Measurements from ENCODE around the gene PSMA7.

Gene PSMA7

DNA sequence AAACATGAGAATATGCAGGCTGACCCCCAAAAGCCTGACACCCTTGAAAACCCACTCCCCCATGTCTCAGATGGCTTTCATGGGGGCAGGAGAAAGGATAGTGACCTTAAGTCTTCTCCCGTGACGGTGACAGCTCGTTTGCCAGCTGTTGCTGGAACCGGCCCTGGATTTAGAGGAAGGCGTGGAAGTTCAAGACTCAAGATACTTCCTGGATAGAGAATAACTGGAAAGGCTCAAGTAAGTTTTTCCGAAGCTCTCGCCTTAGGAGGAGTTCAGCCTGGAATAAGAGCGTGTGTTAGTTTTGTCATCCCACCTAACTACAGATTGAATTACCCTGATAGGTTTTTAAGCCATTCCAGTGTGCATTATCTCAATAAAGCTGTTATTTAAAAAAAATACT lies 28.1 kb upstream of the PSMA7 start:
- no peak for DNase-seq

DNA sequence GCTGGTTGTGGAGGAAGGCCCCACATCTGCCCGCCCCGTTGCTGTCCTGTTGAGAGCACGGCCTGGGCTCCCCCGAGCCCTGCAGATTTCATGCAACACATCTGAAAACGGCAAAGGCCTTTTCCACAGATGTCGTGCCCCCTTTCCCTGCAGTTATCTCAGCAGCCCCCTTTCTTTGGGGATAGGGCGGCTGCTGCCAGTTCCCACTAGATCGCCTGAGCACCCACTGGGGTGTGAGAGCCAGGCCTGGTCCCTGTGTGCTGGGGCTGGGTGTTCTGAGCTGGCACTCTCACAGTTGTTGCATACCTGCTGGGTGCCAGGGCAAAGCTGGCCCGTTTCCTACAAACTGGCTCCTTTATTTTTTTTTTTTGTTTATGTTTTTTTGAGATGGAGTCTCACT lies 27.3 kb upstream of the PSMA7 start:
- DNase-seq: no peak

DNA sequence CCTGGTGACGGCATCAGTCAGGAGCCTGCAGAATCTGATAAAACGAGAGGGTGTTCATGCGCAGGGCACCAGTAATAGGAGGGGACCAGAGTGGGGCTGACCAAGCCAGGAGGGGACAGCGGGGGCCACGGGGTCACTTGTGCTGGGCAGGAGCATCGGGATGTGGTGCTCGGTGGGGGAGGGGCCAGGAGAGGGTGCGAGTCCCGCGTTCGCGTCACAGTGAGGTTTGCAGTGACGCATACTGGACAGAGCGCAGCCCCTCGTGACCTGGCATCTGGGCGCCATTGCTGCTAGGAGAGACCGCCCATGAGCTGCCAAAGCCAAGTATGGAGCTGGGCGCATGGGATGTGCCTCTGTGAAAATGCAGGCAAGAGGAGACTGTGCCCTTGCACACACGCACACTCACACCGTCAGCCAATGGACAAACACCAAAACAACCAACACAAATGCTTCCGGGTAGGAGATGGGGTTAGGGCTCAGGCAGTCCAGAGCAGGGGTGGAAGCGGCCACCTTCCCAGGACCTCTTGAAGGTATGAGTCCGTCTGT lies 25.8 kb upstream of the PSMA7 start:
- no peak for DNase-seq

DNA sequence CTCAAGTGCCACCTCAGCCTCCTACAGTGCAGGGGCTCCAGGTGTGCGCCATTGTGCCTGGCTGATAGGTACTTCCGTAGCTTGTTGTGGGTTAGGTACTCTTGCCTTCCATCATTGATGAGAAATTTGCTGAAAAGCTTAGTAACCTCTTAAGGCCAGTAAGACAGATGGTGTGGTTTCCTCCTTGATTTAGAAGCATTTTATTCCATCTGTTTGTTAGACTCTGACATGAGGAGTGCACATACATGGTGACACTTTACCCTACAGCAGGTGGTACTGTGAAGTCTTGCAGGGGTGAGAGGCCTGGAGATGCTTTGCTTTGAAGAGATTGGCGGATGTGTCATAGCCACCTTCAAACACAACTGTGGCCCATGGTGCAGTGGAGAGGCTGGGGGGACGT lies 24.9 kb upstream of the PSMA7 start:
- DNase-seq: no peak

GRCh38 chr20:62167474-62167873 lies 24.3 kb upstream of the PSMA7 start:
- no peak for DNase-seq

- no peak for DNase-seq
These were observed 22.7 kb upstream of the PSMA7 start for GRCh38 chr20:62165762-62166399.

GRCh38 chr20:62164879-62165761 lies 21.9 kb upstream of the PSMA7 start:
- DNase-seq: no peak

DNA sequence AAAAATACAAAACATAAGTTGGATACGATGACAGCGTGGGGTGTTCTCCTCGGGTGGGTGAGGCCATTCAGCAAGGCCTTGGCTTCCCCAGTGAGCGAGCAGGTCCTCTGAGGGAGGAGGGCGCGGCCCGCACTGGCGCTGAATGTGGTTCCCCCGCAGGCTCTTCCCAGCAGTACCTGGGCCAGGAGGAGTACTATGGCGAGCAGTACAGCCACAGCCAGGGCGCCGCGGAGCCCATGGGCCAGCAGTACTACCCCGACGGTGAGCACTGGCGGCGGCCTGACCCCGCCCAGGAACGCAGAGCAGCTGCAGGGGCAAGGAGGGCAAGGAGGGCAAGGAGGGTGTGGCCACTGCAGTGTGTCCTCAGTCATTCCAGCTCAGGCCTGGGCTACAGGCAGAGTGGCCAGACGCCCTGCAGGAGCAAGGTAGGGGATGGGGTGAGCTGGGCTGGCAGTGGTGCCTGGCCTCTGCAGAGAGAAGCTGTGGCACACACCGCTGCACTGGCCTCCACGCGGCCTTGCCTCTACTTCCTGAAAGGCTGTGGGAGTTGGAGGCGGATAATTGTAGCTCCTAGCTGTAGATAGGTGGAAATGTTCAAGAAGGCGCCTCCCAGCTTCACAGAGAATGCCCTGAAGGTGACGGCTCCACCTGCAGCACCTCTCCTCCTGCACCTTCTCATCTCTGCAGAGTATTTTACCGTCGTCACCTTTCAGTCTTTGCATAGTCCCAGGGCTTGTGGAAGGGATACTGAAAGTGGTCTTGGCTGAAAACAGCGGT lies 21.0 kb upstream of the PSMA7 start:
- no peak for DNase-seq

DNA sequence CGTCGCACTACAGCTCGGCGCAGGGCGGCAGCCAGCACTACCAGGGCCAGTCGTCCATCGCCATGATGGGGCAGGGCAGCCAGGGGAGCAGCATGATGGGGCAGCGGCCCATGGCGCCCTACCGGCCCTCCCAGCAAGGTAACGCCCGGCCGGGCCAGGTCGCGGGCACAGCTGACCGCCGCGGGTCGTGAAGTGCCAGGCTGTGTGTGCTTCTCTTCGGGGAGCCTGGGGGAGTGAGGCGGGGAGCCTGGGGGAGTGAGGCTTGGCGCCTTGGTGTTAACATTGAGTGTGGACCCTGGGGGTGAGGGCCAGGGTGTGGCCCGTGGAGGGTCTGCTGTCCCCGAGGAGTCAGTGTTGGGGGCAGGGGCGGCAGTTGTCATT lies 20.3 kb upstream of the PSMA7 start:
- DNase-seq: no peak

DNA sequence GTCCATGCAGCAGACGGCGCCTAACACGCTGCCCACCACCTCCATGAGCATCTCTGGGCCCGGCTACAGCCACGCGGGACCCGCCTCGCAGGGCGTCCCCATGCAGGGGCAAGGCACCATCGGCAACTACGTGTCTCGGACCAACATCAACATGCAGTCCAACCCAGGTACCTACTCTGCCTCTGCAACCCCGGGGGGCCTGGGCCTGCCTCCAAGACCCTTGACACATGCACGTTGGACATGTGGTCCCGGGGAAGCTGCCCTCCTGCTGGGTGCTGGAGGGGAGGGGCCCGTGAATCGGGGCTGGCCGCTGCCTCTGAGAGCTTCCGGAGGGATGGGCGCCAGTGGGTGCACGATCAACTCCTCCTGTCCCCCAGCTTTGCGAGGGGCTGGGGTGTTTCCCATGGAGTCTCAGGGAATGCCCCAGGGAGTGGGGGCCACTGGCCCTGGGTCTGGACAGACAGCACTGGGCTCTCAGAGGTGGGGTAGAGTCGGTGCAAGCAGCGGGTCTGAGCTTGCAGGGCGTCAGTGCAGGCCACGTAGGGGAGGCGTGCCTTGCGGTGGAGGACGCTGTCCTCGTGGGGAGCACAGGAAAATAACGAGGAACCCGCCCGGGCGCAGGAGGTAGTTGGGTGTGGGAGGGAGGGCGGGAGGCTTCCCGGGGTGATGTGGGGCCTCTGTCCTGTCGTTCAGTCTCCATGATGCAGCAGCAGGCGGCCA lies 19.7 kb upstream of the PSMA7 start:
- no peak for DNase-seq

DNA sequence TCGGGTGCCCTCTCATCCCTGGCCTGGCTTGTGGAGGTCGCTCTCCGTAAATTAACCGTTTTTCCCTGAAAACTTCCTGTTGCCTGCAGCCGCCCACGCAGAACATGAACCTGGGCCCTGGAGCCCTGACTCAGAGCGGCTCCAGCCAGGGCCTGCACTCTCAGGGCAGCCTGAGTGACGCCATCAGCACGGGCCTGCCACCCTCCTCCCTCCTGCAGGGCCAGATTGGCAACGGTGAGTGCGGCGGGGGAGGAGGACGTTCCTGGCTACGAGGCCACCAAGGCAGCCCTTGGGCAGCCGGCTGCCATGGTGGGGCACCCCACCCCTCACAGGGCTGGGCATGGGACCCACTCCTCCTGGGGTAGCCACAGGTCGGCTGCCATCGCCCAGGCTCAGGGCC lies 18.2 kb upstream of the PSMA7 start:
- no peak for DNase-seq

DNA sequence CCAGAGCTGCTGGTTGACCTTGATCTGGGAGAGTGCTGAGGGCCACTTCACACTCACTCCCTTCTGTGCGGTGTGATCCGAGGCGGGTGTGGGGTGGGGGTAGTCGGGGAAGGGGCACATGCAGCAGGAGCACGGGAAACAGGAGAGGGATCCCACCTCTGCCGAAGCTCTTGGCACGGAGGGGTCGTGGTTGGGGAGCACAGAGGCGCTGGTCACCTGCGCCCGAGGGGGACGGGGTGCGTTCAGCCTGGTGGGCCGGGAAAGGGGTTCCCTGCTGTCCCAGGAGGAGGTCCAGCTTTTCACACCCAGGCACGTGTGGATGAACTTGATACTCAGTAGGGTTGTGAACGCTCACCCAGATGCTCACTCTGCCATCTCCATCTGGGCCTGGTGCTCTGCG lies 17.7 kb upstream of the PSMA7 start:
- DNase-seq: no peak

- DNase-seq: no peak
These were observed 17.1 kb upstream of the PSMA7 start for GRCh38 chr20:62160253-62160652.

DNA sequence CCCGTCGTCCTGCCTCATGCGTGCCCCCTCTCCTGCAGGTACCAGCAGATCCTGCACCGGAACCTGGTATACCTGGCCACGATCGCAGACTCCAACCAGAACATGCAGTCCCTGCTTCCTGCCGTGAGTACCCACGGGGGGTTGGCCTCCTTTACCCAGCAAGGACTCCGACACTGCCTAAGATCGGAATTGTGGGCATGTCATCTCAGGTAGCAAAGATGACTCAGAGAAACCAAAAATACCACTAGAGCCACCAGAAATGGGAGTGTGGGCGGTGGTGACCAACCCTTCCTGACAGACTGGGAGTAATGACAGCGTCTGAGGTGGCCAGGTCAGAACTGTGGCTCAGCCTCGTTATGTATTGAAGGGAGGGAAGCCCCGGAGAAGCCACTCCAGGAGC lies 16.6 kb upstream of the PSMA7 start:
- no peak for DNase-seq

DNA sequence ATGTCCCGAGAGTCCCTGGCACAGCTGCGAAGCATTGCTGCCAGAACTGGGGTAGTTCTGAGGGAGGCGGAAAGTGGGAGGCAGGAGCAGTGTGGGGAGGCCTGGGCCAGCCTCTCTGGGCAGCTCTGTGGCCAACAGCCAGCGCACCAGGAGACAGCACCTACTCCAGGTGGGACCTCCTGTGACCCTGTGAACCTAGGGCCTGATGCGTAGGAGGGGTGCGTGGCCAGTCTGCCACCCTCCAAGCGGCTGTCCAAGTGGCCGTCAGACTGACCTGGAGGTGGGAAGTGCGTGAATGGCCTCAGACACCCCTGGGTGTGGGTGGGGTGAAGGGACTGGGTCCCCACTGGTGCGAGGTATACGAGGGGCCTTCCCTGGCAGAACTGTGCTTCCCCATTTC lies 15.9 kb upstream of the PSMA7 start:
- no peak for DNase-seq

DNA sequence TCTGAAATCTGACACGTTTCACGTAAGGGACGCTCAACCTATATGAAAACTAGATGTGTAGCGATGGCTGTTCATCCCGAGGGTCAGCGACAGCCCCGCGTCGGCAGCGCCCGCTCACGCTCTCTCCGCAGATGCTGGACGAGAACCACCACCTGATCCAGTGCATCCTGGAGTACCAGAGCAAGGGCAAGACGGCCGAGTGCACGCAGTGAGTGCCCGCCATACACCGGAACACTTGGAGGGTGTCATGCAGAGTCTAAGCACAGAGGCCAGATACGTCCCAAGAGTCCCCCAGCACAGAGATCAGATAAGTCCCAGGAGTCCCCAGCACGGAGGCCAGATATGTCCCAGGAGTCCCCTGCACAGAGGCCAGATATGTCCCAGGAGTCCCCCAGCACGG lies 15.3 kb upstream of the PSMA7 start:
- no peak for DNase-seq

DNA sequence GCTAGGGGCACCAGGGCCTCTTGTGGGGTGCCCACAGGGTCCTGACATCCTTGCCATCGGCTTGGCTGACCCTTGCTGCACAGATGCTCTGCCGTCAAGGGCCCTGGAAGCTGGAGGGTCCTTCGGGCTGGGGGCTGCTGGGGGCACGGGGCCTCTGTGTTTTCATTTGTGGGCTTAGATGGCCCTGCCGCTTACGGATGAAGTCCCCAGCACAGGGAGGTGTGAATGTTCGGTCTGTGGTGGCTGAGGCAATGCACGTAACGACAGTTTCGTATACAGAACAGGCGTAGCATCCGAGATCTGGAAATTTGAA lies 14.8 kb upstream of the PSMA7 start:
- DNase-seq: no peak

DNA sequence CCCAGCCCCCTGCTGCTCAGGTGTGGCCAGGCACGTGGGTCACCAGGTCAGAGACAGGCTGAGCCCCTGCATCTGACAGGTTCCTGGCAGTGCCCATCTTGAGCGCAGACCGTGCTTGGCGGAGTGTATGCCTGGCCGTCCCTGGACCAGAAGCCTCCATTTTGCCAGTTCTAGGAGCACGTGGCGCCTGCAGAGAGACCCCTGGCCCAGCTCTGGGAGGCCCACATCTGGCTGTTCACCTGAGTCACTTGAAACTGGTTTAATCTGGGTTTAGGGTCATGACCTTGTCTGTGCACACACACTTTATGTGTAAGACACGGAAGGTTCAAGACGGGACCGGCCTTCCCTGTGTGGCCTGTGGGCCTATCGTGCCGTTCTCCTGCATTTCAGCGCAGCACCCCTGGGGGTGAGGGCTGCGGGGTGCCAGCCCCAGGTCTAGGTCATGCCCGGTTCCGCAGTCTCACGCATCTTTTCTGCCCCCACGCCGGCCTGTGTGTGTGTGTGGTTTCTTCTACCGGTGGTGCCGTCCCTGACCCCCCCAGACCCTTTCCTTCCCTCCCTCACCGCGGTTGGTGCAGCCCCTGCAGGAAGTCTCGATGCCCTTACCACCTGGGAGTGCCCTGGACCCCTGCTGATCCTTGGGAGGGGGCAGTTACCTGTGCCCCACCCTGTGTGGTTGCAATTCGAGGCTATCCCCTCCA lies 14.3 kb upstream of the PSMA7 start:
- DNase-seq: no peak

DNA sequence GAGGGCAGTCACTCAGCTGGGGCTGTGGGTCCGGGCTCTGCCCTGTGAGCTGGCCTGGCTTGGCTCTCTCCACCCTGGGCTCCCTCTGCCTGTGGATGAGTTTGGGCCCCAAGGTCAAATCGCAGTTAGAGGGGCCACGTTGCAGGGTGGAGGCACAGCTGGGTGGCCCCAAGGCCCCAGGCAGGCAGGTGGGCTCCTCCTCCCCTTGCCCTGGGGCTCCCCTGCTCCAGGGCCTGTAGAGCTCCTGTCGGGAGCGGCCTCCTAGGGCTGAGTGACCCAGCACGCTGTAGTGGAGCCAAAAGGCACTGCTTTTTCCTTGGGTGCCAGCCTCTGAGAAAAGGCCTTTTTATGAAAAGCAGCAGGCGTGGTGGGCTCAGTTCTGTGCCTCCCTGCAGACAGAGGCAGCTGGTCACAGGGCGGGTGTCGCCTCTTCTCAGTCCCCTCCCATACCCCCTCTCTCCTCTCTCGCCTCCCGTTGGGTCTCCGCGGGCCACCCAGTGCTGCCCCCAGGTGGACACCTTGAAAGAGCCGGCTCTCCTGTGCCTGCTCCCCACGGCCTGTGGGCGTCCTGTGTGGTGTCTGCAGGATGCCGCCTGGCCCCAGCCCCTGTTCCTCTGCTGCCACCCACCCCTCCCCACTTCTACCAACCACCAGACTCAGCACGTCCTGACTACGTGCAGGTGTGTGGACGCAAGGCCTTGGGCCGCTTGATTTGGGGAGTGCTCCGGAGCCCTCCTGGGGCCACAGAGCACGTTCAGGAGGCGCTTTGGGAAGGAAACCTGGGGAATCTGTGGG lies 13.6 kb upstream of the PSMA7 start:
- peak; percentile 44 for DNase-seq

- DNase-seq: no peak
These were observed 13.0 kb upstream of the PSMA7 start for GRCh38 chr20:62156254-62156556.

GRCh38 chr20:62155428-62156253 lies 12.4 kb upstream of the PSMA7 start:
- no peak for DNase-seq

Data from OCI-M1 (cell line).